HFFc6 (cell line): ENCODE data around the gene CDKL1. TPM values are rescaled to one million over a fixed set of nuclear protein-coding genes. Genes with fewer than 3 reads are reported as not detected.

Source experiments
- DNase-seq: peaks from one replicate; pipeline ENCODE4 v3.0.0-alpha.2; 2018
- H3K27ac Mint-ChIP-seq: 2 replicates; pipeline ENCODE4 v1.8.0; 2020; ENCODE audit warnings: mild to moderate bottlenecking, mixed read lengths
- H3K27me3 Mint-ChIP-seq: 2 replicates; pipeline ENCODE4 v1.8.0; 2021; ENCODE audit warnings: mild to moderate bottlenecking, moderate library complexity, mixed read lengths; ENCODE audit not compliant: insufficient read depth
- H3K36me3 Mint-ChIP-seq: 2 replicates; pipeline ENCODE4 v1.8.0; 2021; ENCODE audit warnings: low read depth, mixed read lengths
- H3K4me1 Mint-ChIP-seq: 2 replicates; pipeline ENCODE4 v1.8.0; 2020; ENCODE audit warnings: low read depth, mixed read lengths
- H3K4me3 Mint-ChIP-seq: 2 replicates; pipeline ENCODE4 v1.8.0; 2020; ENCODE audit warnings: mild to moderate bottlenecking, moderate library complexity, mixed read lengths
- H3K9me3 Mint-ChIP-seq: 2 replicates; pipeline ENCODE4 v1.8.0; 2020; ENCODE audit warnings: mild to moderate bottlenecking, mixed read lengths
- CTCF ChIP-seq: fragments of 200-600 bp; sonication (generic); IDR thresholded peaks from 2 replicates; pipeline ENCODE4 v1.5.0; 2021; ENCODE audit warnings: antibody characterized with exemption, mild to moderate bottlenecking
- total RNA-seq, 6 experiments: library from RNA; stranded (reverse); fragmentation: NEBNext Ultra II Directional; extraction: Animal tissue kit (Norgen Biotek cat#: 25700); gene quantifications; 2 replicates in 1 of 6; 3 replicates in 5 of 6; pipeline ENCODE4 v1.2.3, GENCODE V29; 2021

The CDKL1 gene
- total RNA-seq, 6 experiments from 2014 or later: 4.4 to 8.0 (median 6.2) TPM

GRCh38 chr14:50398189-50398580 lies 1.5 kb upstream of the CDKL1 start:
- no peaks in the 10 kb centered on the region; the same call in 1 of the 2 replicates for H3K27me3 Mint-ChIP-seq
- peaks cover 6% of the 10 kb centered on the region for H3K36me3 Mint-ChIP-seq
- H3K27ac Mint-ChIP-seq: peak overlapping the region; percentile 93; the same call in 1 of the 2 replicates
- DNase-seq: no peak
- H3K9me3 Mint-ChIP-seq: no peaks in the 10 kb centered on the region
- peak overlapping the region; percentile 88 for H3K4me3 Mint-ChIP-seq
- no peak for TF ChIP-seq CTCF
- H3K4me1 Mint-ChIP-seq: peaks cover 75% of the 10 kb centered on the region

GRCh38 chr14:50397390-50398188 lies 908 bp upstream of the CDKL1 start:
- TF ChIP-seq CTCF: no peak
- Mint-ChIP-seq H3K27me3 (no peaks in the 10 kb centered on the region; the same call in 1 of the 2 replicates), H3K36me3 (peaks cover 12% of the 10 kb centered on the region), H3K4me3 (peak overlapping the region; percentile 88), H3K9me3 (no peaks in the 10 kb centered on the region), H3K4me1 (peaks cover 69% of the 10 kb centered on the region), H3K27ac (peak overlapping the region; percentile 93)
- DNase-seq: peak; percentile 4

- Mint-ChIP-seq H3K9me3 (no peaks in the 10 kb centered on the region), H3K4me3 (peak overlapping the region; percentile 93), H3K27me3 (no peaks in the 10 kb centered on the region), H3K36me3 (peaks cover 13% of the 10 kb centered on the region), H3K4me1 (peaks cover 59% of the 10 kb centered on the region), H3K27ac (peak overlapping the region; percentile 99)
- DNase-seq: peak; percentile 8
- no peak for TF ChIP-seq CTCF
Measured at GRCh38 chr14:50395448-50395847, 1.2 kb downstream of the CDKL1 start.

GRCh38 chr14:50394713-50395112 lies 2.0 kb downstream of the CDKL1 start:
- Mint-ChIP-seq H3K36me3 (peaks cover 13% of the 10 kb centered on the region), H3K4me1 (peaks cover 52% of the 10 kb centered on the region), H3K27ac (no peak overlapping the region), H3K9me3 (no peaks in the 10 kb centered on the region), H3K4me3 (peak overlapping the region; percentile 51), H3K27me3 (no peaks in the 10 kb centered on the region)
- no peak for DNase-seq
- no peak for TF ChIP-seq CTCF

- TF ChIP-seq CTCF: no peak
- H3K4me3 Mint-ChIP-seq: no peak overlapping the region
- H3K9me3 Mint-ChIP-seq: no peaks in the 10 kb centered on the region
- H3K27ac Mint-ChIP-seq: no peak overlapping the region; the same call in 1 of the 2 replicates
- H3K4me1 Mint-ChIP-seq: peaks cover 12% of the 10 kb centered on the region
- peaks cover 13% of the 10 kb centered on the region for H3K36me3 Mint-ChIP-seq
- H3K27me3 Mint-ChIP-seq: no peaks in the 10 kb centered on the region
- no peak for DNase-seq
Measured at GRCh38 chr14:50389668-50390441, 6.8 kb downstream of the CDKL1 start.
